GM18520 (cell line): ENCODE data around the gene KRTAP3-2.

Experiments
- ATAC-seq: cut with Tn5 transposase; IDR thresholded peaks from one replicate; pipeline ENCODE4 v1.9.1; 2021; ENCODE audit not compliant: unreplicated experiment

KRTAP3-2 gene

DNA sequence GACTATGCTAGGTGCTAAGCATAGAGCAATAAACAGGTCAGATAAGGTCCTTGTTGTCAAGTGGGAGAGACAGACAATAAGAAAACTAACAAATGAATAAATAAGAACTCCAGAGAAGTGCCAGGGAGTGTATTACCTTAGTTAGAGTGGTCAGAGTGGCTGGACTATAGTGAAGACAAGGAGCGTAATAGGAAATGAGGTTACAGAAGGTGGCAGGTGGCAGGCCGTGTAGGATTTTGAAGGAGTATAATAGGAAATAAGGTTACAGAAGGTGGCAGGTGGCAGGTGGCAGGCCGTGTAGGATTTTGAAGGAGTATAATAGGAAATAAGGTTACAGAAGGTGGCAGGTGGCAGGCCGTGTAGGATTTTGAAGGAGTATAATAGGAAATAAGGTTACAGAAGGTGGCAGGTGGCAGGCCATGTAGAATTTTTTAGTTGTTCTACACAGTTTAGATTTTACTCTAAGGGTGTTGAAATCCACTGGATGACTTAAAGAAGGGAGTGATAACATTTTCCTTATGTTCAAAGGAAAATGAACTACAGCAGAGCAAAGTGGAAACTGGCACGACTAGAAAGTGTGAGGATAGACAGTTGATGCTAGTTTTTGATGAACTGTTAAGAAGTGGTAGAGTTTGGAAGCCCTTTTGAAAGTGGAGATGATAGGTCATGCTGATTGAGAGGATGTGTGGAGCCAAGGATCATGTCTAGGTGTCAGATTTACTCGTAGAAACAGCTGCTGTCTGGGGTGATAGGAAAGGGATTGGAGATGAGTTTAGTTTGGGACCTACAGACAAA is 12.8 kb upstream of the KRTAP3-2 start:
- no peak for ATAC-seq

- no peak for ATAC-seq
These were observed 10.7 kb upstream of the KRTAP3-2 start for GRCh38 chr17:41010441-41010840.

DNA sequence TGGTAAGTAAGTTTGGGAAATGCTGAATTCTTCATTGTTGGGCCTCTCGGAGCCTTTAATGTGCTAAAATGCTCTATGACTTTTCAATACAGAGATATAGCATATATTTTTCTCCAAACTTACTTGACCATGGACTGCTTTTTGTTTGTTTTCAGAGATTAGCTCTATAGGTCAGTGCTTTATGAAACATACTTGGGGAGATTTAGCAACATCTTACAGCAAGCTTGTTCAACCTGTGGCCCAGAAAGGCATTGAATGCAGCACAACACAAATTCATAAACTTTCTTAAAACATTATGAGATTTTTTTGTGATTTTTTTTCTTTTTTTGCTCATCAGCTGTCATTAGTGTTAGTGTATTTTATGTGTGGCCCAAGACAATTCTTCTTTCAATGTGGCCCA is 10.2 kb upstream of the KRTAP3-2 start:
- no peak for ATAC-seq

DNA sequence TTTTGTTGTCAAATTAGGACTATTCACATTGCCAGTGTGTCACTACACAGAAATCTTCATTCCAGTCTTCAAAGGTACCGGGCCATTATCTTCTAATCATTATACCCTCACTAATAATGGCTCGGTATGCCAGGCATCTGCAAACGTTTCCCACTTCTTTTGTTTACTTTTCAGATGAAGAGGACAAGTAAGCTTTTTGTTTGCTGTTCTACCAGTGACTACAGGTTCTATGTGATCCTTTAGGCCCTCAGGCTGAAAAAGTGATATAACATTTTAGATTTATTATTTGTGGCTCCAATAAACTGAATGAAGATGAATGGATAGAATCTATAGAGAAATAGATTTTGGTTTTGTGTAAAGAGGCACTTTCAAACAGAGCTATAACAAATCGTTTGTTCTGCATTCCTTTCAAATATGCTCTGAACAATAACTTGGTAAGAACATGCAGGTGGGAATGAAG is 9.6 kb upstream of the KRTAP3-2 start:
- no peak for ATAC-seq

DNA sequence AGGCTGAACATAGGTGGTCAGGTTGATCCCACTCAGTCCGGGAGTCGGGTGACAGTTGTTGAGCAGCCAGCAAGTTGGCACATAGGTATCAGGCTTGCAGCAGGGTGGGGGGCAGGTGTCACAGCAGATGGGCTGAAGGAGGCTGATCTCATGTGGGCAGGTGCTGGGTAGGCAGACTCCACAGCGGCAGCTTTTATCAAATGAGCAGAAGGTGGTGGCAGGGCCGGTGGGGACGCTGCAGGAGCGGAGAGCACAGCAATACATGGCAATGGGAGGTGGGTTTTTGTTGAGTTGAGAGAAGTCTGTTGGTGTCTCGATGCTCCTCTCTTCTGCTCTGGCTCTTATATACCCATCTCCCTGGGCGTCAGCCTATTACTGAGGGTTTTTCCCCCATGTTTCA is 9.1 kb upstream of the KRTAP3-2 start, which contains the start of gene KRTAP3-1:
Gene KRTAP3-1, minus strand, starts transcription at position 318 of the 400 bp plus-strand sequence. Its CDS starts 54 bp downstream, at position 264.
- no peak for ATAC-seq

GRCh38 chr17:41004397-41004796 is 4.7 kb upstream of the KRTAP3-2 start:
- ATAC-seq = no peak

GRCh38 chr17:41003926-41004325 is 4.2 kb upstream of the KRTAP3-2 start:
- no peak for ATAC-seq

- no peak for ATAC-seq
These were observed 3.1 kb upstream of the KRTAP3-2 start for GRCh38 chr17:41002814-41003213.

DNA sequence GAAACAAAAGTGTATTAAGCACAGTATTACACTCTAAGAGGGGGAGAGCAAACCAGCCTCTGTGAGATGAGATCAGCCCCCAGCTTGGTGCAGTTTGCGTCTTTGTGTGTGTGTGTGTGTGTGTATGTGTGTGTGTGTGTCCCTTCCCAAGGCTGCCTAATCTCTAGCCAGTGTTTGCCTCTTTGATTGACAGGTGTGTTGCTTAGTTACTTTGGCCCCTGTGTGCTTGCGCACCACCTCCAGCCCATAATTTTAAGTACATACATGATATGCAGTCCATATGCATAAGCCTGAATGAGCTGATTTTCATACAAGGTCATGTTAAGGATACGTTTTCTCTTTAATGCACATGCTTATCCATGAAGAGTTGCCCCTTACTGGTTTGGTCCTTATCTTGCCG is 2.1 kb upstream of the KRTAP3-2 start:
- no peak for ATAC-seq

DNA sequence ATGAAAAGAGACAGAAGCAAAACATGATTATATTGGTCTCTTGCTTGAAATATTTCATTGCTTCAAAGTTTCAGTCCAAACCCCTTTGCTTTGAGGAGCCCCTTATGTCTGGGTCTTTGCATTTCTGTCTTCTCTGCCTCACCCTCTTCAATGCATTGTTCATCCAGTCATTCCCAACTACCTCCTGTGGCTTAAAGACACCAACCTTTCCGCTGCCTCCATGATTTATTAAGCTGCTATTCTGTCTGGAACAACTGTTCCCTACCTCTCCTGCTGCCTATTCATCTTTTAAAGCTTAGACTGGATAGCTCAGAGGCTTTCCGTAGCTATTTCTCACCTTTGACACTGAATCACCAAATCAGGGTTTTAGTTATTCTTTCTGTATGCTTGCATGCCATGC is 2.3 kb downstream of the KRTAP3-2 start:
- ATAC-seq = no peak

GRCh38 chr17:40996829-40997228 is 2.9 kb downstream of the KRTAP3-2 start:
- ATAC-seq = no peak

DNA sequence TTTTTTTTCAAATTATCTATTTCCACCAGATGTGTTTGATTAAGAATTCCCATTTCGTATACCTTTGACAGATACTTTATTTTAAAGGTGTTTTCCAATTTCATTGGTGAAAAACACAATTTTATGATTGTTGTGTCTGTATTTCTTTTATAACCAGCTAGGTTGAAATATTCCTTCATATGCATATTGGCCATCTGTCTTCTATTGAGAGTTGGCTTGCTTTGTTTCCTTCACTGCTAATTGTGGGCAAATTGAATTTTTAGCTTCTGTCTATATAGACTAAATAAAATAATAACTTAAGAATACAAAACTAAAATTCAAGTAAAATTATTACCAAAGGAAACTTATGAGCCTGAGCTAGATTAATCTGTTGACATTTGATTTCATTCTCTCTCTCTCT is 4.6 kb downstream of the KRTAP3-2 start:
- no peak for ATAC-seq

- ATAC-seq = no peak
These were observed 5.9 kb downstream of the KRTAP3-2 start, which contains the start of gene KRTAP3-3 for GRCh38 chr17:40993839-40994238. Gene KRTAP3-3 (minus strand): TSS chr17:40994164. CDS start chr17:40994097, 67 bp downstream.

DNA sequence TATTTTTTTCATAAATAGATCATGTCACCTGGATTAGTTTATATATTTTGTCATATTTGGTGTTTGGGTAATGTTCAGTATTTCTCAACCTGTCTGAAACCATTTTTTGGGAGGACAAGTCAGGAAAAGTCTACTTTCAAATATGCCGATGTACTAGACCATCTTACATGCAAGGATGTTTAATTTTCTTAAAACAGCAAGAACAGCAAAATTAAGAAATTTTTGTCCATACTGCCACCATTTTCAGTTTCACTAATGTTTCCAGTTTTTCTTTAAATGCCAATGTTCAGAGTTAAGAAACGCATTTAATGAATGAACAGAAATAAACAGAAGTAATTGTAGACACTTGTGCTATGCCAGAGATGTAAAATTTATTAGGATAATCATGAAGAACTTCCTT is 6.6 kb downstream of the KRTAP3-2 start:
- ATAC-seq = no peak

DNA sequence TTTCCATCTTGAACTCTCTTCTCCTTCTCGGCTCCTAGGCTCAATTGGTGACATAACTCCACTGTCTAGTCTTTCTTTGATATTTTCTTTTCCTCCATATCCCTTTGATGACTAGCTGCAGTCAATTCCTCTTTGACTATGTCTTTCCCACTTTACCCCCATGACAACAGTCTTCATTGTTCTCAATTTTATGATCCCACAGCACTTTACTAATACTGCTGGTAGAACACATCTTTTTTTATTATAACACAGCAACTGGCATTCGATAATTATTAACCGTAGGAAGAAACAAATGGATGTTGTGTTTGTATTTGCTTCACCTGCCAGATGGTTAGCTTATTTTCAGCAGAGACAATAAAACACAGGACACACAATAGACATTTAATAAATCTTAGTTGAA is 7.0 kb downstream of the KRTAP3-2 start:
- no peak for ATAC-seq

DNA sequence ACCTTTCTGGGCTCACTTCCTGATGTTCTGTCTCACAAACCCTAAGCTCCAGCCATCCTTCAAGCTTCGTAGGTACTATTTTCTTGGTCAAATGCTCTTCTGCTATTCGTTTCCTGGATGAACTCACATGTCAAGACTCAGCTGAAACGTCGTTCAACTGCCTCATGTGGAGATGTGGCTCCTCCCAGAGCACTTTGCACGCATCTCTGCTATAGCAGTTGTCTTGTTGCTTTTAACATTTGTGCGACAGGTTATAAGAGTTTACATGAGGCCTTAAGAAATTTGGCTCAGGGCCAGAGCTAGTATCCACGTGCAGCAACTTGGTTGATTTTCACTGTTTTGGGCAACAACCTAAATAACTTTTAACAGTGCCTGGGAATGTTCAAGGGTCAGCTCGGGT is 12.8 kb downstream of the KRTAP3-2 start:
- ATAC-seq = no peak

DNA sequence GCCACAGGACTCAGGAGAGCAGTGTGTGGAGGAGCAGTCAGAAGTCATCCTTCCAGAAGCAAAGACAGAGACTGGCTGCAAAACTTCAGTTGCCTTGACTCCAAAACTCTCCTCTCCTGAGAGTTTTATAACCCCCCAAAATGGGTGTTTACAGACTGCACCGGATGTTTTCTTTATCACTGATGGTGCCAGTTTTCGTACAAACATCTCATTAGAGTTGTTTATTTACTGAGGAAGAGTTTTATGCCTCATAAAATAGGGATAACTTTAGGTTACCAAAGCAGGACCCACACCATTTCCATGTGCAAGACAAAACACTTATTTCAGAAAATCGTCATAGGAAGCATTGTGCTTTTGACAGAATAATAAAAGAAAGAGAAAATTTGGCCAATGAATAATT is 15.5 kb downstream of the KRTAP3-2 start, which contains the start of gene KRT40:
Gene KRT40, minus strand, starts transcription at position 101 of the 400 bp plus-strand sequence. Its CDS starts 53 bp downstream, at position 48.
- ATAC-seq = no peak

GRCh38 chr17:40981115-40981514 is 18.6 kb downstream of the KRTAP3-2 start:
- ATAC-seq = no peak

DNA sequence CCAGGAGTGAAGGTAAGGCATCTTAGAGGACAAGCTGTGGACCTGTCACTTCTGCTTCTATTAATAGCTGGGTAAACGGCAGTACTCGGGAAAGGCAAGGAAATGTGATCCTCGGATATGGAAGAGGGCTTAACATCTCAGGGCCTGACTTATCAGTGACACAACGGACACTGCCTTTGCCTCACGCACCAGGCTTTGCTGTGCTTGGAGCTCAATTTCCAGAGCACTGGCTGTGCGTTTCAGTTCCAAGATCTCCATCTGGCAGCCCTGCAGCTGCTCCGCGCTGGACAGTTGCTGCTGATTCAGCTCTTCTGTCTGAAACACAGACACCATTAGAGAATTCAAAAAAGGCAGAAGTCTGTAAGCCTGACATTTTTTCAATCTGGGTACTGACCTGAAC is 19.1 kb downstream of the KRTAP3-2 start:
- ATAC-seq = no peak

- ATAC-seq = no peak
These were observed 19.6 kb downstream of the KRTAP3-2 start for GRCh38 chr17:40980117-40980516.

DNA sequence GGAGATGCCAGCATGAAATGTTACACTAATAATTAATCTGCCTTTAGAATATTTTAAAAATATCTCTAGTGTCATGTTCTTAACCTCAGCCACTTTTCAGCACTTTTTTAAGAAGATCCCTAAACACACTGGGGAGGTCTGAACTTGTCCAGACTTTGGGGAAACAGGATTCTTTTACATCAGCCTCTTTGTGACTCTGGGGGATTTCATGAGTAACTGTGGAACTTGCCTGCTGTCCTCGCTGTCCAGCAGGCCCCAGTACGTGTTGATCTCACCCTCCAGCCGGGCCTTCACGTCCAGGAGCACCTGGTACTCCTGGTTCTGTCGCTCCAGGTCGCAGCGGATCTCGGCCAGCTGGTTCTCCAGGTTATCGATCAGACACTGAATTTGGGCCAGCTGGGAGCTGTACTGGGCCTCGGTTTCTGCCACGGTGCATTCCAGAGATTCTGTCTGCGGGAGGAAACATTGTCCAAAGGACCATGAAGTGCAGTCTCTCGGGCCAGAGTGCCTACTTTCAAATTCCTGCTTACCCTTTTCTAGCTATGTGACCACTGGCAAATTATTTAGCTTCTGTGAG is 21.0 kb downstream of the KRTAP3-2 start:
- no peak for ATAC-seq

DNA sequence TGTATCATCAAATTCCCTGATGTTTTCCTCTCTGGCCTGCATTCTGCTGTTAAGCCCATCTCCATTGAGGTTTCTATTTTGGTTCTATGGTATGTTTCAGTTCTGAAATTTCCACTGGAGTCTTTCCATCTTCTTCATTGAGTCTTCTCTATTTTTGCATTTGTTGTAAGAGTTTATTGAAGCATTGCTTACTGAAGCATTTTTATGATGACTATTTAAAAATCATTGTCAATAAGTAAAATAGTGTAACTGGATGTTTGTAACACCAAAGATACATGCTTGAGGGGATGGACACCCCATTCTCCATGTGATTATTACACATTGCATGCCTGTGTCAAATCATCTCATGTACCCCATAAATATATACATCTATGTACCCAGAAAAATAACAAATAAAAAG is 24.2 kb downstream of the KRTAP3-2 start:
- no peak for ATAC-seq
